Thoracic aorta (tissue), 2 donors: Measurements from ENCODE around the gene CD247. TPM values are rescaled to one million over a fixed set of nuclear protein-coding genes. Genes with fewer than 3 reads are reported as not detected.

Experiments
- ATAC-seq: fragments of 150-250 bp; one replicate; pipeline ENCODE4 v1.8.0; 2017; ENCODE audit warnings: low read depth; ENCODE audit not compliant: insufficient number of reproducible peaks, low FRiP score
- DNase-seq: peaks from one replicate; pipeline ENCODE4 v3.0.0-alpha.2; 2020; ENCODE audit warnings: low spot score
- H3K27ac ChIP-seq, 2 donors: fragments of 200-600 bp; sonication (generic); 1 replicate in 1 of 2; 2 replicates in 1 of 2; pipeline ENCODE4 v1.5.1; 2016; ENCODE audit warnings: mild to moderate bottlenecking in 2 of 2, moderate library complexity in 2 of 2
- H3K27me3 ChIP-seq: fragments of 200-600 bp; sonication (generic); replicated peaks from 2 replicates; pipeline ENCODE4 v1.6.0; 2016; ENCODE audit warnings: mild to moderate bottlenecking; ENCODE audit not compliant: insufficient read depth
- H3K36me3 ChIP-seq: fragments of 200-600 bp; sonication (generic); one replicate; pipeline ENCODE4 v1.5.1; 2016
- H3K4me1 ChIP-seq, 2 donors: fragments of 200-600 bp; sonication (generic); 1 replicate in 1 of 2; 2 replicates in 1 of 2; pipeline versions ENCODE4 v1.5.1 to v1.6.0; 2016; ENCODE audit warnings: low read depth in 2 of 2, mild to moderate bottlenecking in 1 of 2; ENCODE audit not compliant: control insufficient read depth in 1 of 2
- H3K4me3 ChIP-seq: fragments of 200-600 bp; sonication (generic); 2 replicates; pipeline ENCODE4 v1.5.1; 2016; ENCODE audit warnings: mild to moderate bottlenecking
- H3K9me3 ChIP-seq: fragments of 200-600 bp; sonication (generic); 2 replicates; pipeline ENCODE4 v1.5.1; 2016
- CTCF ChIP-seq: fragments of 200-600 bp; sonication (generic); IDR thresholded peaks from one replicate; pipeline ENCODE4 v1.5.1; 2019; ENCODE audit warnings: antibody characterized with exemption
- total RNA-seq, 2 donors: library from RNA; depleted of rRNA; stranded (reverse); fragments of >200 nt; gene quantifications; one replicate each; pipeline versions ENCODE4 v1.1.0 to v1.2.3, GENCODE V29; 2016

The CD247 gene
- total RNA-seq, 2 donors from 2014 or later: 1.6 to 8.5 TPM

- DNase-seq (no peak), ATAC-seq (no peak)
- no peaks in the 10 kb centered on the region for H3K9me3 ChIP-seq
Observed at GRCh38 chr1:167431909-167432650, 86.2 kb downstream of the CD247 start.

GRCh38 chr1:167431261-167431908 is 86.9 kb downstream of the CD247 start:
- H3K27ac ChIP-seq: no peak overlapping the region
- DNase-seq: no peak
- no peaks in the 10 kb centered on the region for H3K27me3 ChIP-seq
- H3K36me3 ChIP-seq: no peaks in the 10 kb centered on the region
- H3K4me1 ChIP-seq: no peaks in the 10 kb centered on the region
- no peak for TF ChIP-seq CTCF
- H3K4me3 ChIP-seq: no peak overlapping the region
- no peak for ATAC-seq
- H3K9me3 ChIP-seq: no peaks in the 10 kb centered on the region

More at GRCh38 chr1:167431909-167432650, 86.2 kb downstream of the CD247 start:
- H3K4me1 ChIP-seq: no peaks in the 10 kb centered on the region
- no peaks in the 10 kb centered on the region for H3K36me3 ChIP-seq
- no peak for TF ChIP-seq CTCF
- H3K27me3 ChIP-seq: no peaks in the 10 kb centered on the region
- no peak overlapping the region for H3K27ac ChIP-seq
- H3K4me3 ChIP-seq: no peak overlapping the region

GRCh38 chr1:167430849-167431242 is 87.5 kb downstream of the CD247 start:
- H3K27ac ChIP-seq: no peak overlapping the region
- DNase-seq (no peak), ATAC-seq (no peak)
- no peaks in the 10 kb centered on the region for H3K36me3 ChIP-seq
- no peaks in the 10 kb centered on the region for H3K9me3 ChIP-seq
- no peak for TF ChIP-seq CTCF
- no peak overlapping the region for H3K4me3 ChIP-seq
- no peaks in the 10 kb centered on the region for H3K27me3 ChIP-seq
- no peaks in the 10 kb centered on the region for H3K4me1 ChIP-seq

- Histone ChIP-seq H3K27ac (no peak overlapping the region), H3K4me3 (no peak overlapping the region), H3K9me3 (no peaks in the 10 kb centered on the region), H3K36me3 (no peaks in the 10 kb centered on the region), H3K4me1 (no peaks in the 10 kb centered on the region), H3K27me3 (no peaks in the 10 kb centered on the region)
- TF ChIP-seq CTCF: no peak
- ATAC-seq (no peak), DNase-seq (no peak)
Observed at GRCh38 chr1:167430134-167430848, 88.0 kb downstream of the CD247 start.

GRCh38 chr1:167429612-167430011 is 88.7 kb downstream of the CD247 start:
- H3K4me3 ChIP-seq: no peak overlapping the region
- H3K27me3 ChIP-seq: no peaks in the 10 kb centered on the region
- H3K9me3 ChIP-seq: no peaks in the 10 kb centered on the region
- H3K27ac ChIP-seq: no peak overlapping the region
- no peaks in the 10 kb centered on the region for H3K4me1 ChIP-seq
- DNase-seq: no peak
- H3K36me3 ChIP-seq: no peaks in the 10 kb centered on the region
- ATAC-seq: no peak
- TF ChIP-seq CTCF: no peak
